ENCODE measurements around the gene SLC26A8.

Gene SLC26A8

DNA sequence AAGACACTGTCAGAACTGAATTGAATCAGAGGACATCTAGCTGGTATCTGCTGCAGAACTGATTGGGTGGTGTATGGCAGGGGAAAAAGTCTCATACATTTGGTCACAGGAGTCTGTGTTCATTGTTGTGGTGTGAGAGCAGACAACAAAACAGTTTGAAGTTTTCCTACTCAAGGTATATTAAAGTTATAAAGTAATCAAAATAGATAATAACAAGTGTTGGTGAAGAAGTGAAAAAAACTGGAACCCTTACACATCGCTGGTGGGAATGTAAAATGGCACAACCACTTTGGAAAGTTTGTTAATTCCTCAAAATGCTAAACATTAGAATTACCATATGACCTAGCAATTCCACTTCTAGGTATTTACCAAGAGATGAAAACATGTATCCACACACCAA is 128.2 kb downstream of the SLC26A8 start:
- TF ChIP-seq, protein P1, sequence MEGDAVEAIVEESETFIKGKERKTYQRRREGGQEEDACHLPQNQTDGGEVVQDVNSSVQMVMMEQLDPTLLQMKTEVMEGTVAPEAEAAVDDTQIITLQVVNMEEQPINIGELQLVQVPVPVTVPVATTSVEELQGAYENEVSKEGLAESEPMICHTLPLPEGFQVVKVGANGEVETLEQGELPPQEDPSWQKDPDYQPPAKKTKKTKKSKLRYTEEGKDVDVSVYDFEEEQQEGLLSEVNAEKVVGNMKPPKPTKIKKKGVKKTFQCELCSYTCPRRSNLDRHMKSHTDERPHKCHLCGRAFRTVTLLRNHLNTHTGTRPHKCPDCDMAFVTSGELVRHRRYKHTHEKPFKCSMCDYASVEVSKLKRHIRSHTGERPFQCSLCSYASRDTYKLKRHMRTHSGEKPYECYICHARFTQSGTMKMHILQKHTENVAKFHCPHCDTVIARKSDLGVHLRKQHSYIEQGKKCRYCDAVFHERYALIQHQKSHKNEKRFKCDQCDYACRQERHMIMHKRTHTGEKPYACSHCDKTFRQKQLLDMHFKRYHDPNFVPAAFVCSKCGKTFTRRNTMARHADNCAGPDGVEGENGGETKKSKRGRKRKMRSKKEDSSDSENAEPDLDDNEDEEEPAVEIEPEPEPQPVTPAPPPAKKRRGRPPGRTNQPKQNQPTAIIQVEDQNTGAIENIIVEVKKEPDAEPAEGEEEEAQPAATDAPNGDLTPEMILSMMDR (IDR thresholded peaks at IDR 0.05; ENCODE audit: insufficient read depth, low read depth, low read length, missing control alignments): no peak
- DNase-seq (ENCODE audit: low read depth): no peak
- H3K4me3 ChIP-seq (ENCODE audit: low read depth, low read length): no peak overlapping the region

DNA sequence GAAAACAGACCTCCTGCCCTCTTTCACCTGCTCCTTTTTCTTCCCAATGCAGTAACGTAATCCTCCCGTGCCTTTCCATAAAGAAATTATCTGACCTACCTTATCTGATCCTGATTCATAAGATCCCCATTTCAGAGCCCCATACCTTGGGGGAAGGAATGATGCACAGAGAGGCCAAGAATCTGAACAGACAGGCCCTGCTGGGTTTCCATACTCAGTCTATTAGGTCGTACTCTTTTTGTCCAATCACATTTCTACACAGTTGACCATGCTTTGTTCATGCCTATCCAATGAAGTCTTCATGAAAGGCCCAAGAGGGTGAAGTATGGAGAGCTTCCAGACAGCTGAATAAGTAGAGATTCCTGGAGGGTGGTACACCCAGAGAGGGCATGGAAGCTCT is 128.9 kb downstream of the SLC26A8 start:
- DNase-seq (ENCODE audit: low read depth): no peak
- H3K4me3 ChIP-seq (ENCODE audit: low read depth, low read length): no peak overlapping the region
- TF ChIP-seq, protein P1 (IDR thresholded peaks at IDR 0.05; ENCODE audit: insufficient read depth, low read depth, low read length, missing control alignments): no peak

- TF ChIP-seq, protein P1 (IDR thresholded peaks at IDR 0.05; ENCODE audit: insufficient read depth, low read depth, low read length, missing control alignments): no peak
- no peak for DNase-seq (ENCODE audit: low read depth)
These were observed 129.7 kb downstream of the SLC26A8 start for GRCh38 chr6:35894776-35895175.

More at GRCh38 chr6:35894776-35895175, 129.7 kb downstream of the SLC26A8 start:
- no peak overlapping the region for H3K4me3 ChIP-seq (ENCODE audit: low read depth, low read length)
